Measurements from ENCODE around the gene E2F2.

GRCh38 chr1:23524163-23524562 lies 6.9 kb downstream of the E2F2 start:
- TF ChIP-seq CTCF (conservative IDR thresholded peaks at IDR 0.05; ENCODE audit: low read depth in 2 of 2) (no peak), REST (IDR thresholded peaks at IDR 0.05; ENCODE audit: unreplicated experiment) (no peak), STAT1 (IDR thresholded peaks at IDR 0.05; ENCODE audit: unreplicated experiment) (no peak), POLR2AphosphoS5 (IDR thresholded peaks at IDR 0.05; ENCODE audit: low read depth) (no peak), EZH2 (IDR thresholded peaks at IDR 0.05; ENCODE audit: low read depth, unreplicated experiment) (no peak), ZNF114 (CRISPR knock-in tag; IDR thresholded peaks at IDR 0.05) (no peak), ZNF462 (CRISPR knock-in tag; IDR thresholded peaks at IDR 0.05) (no peak), CREB1 (CRISPR knock-in tag; IDR thresholded peaks at IDR 0.05; ENCODE audit: low read depth) (no peak)

Measured in GM23338 (cell line).